Activated CD8-positive, alpha-beta T cell treated with anti-CD3 and anti-CD28 coated beads for 36 hours (primary cell): ENCODE data around the gene ADGRG6. TPM values are rescaled to one million over a fixed set of nuclear protein-coding genes. Genes with fewer than 3 reads are reported as not detected.

Experiments used
- ATAC-seq: fragments of 200-7000 bp; cut with Tn5 transposase; one replicate; pipeline ENCODE4 v1.10.0; 2021; ENCODE audit warnings: mild to moderate bottlenecking, moderate library complexity
- CTCF ChIA-PET: fragments of 350-600 bp; sonication (Branson Sonifier 250); formaldehyde crosslinking; loops from one replicate; lab custom pipeline; 2021; ENCODE audit warnings: antibody characterized with exemption; lab: Charles Lee
- POLR2A ChIA-PET: fragments of 350-600 bp; sonication (Branson Sonifier 250); formaldehyde crosslinking; loops from one replicate; lab custom pipeline; 2021; ENCODE audit warnings: antibody characterized with exemption; lab: Charles Lee
- DNase-seq: peaks from one replicate; pipeline ENCODE4 v3.0.0-alpha.2; 2020
- H3K27ac Mint-ChIP-seq: one replicate; pipeline ENCODE4 v1.8.0; 2021; ENCODE audit warnings: mild to moderate bottlenecking, mixed read lengths
- H3K27me3 Mint-ChIP-seq: one replicate; pipeline ENCODE4 v1.8.0; 2021; ENCODE audit warnings: mixed read lengths
- H3K36me3 Mint-ChIP-seq: one replicate; pipeline ENCODE4 v1.8.0; 2021; ENCODE audit warnings: low read depth, mixed read lengths
- H3K4me1 Mint-ChIP-seq: one replicate; pipeline ENCODE4 v1.8.0; 2021; ENCODE audit warnings: low read depth, mixed read lengths
- H3K4me3 Mint-ChIP-seq: one replicate; pipeline ENCODE4 v1.8.0; 2021; ENCODE audit warnings: mild to moderate bottlenecking, moderate library complexity, mixed read lengths
- H3K9me3 Mint-ChIP-seq: one replicate; pipeline ENCODE4 v1.8.0; 2021; ENCODE audit warnings: mixed read lengths
- CTCF ChIP-seq: fragments of 200-600 bp; IDR thresholded peaks from one replicate; pipeline ENCODE4 v1.8.0; 2022; ENCODE audit warnings: antibody characterized with exemption, mild to moderate bottlenecking
- intact Hi-C: fragments of 100-400 bp; cut with micrococcal nuclease; formaldehyde crosslinking; loops from one replicate; pipeline ENCODE4 v1.10.0; 2022
- total RNA-seq, 2 experiments: library from RNA; stranded (reverse); gene quantifications; one replicate each; pipeline ENCODE4 v1.2.3, GENCODE V29; 2021

Gene ADGRG6
- total RNA-seq: 1 to 10 TPM; 1.3 to 1.5 TPM

GRCh38 chr6:142301651-142302391, at the start of gene ADGRG6:
Gene ADGRG6, plus strand, starts transcription at chr6:142302007. Its CDS starts 323 bp downstream, at chr6:142302330.
- H3K4me1 Mint-ChIP-seq: peaks cover 6% of the 10 kb centered on the region
- CTCF ChIA-PET: interaction anchor here (0.5 to 2.1 kb wide), 10 partner anchors 10 to 170 kb away, joined by 3 to 8 read pairs (median 4); no protein-coding TSS in a partner anchor
- H3K9me3 Mint-ChIP-seq: no peaks in the 10 kb centered on the region
- POLR2A ChIA-PET: interaction anchor here (0.8 to 1.5 kb wide), 2 partner anchors 54 to 93 kb away, joined by 3 to 4 read pairs; no protein-coding TSS in a partner anchor
- intact Hi-C loops: loop anchor here (5.0 kb wide), 1 partner anchor 80 kb away; no protein-coding TSS in a partner anchor
- ATAC-seq (peak; percentile 88), DNase-seq (peak; percentile 65)
- peaks cover 14% of the 10 kb centered on the region for H3K27me3 Mint-ChIP-seq
- peak within 1 kb of the TSS; percentile 76 for H3K4me3 Mint-ChIP-seq
- H3K27ac Mint-ChIP-seq: no peak within 1 kb of the TSS
- no peaks in the 10 kb centered on the region for H3K36me3 Mint-ChIP-seq
- TF ChIP-seq CTCF: peak; percentile 24

GRCh38 chr6:142254513-142254912, 47.3 kb upstream of the ADGRG6 start:
- Mint-ChIP-seq H3K4me1 (peaks cover 4% of the 10 kb centered on the region), H3K9me3 (no peaks in the 10 kb centered on the region), H3K36me3 (no peaks in the 10 kb centered on the region), H3K4me3 (no peak overlapping the region), H3K27me3 (peaks cover 1% of the 10 kb centered on the region), H3K27ac (no peak overlapping the region)
- ATAC-seq: no peak
- POLR2A ChIA-PET: no interaction called here
- no peak for DNase-seq
- CTCF ChIA-PET: interaction anchor here (1.1 to 2.1 kb wide), 3 partner anchors 10 to 106 kb away, joined by 3 to 7 read pairs (median 4); no protein-coding TSS in a partner anchor
- intact Hi-C loops: no loop called here
- no peak for TF ChIP-seq CTCF

- ATAC-seq (no peak), DNase-seq (no peak)
- Mint-ChIP-seq H3K27me3 (peaks cover 1% of the 10 kb centered on the region), H3K36me3 (no peaks in the 10 kb centered on the region), H3K4me3 (no peak overlapping the region), H3K9me3 (no peaks in the 10 kb centered on the region), H3K27ac (no peak overlapping the region), H3K4me1 (peaks cover 4% of the 10 kb centered on the region)
- intact Hi-C loops: no loop called here
- POLR2A ChIA-PET: interaction anchor here (0.8 kb wide), 1 partner anchor 227 kb away, joined by 4 read pairs; no protein-coding TSS in a partner anchor
- TF ChIP-seq CTCF: no peak
- CTCF ChIA-PET: interaction anchor here (1.0 kb wide), 1 partner anchor 48 kb away, joined by 3 read pairs; no protein-coding TSS in a partner anchor
Observed at GRCh38 chr6:142255785-142256184, 46.0 kb upstream of the ADGRG6 start.

- Mint-ChIP-seq H3K4me1 (peaks cover 4% of the 10 kb centered on the region), H3K4me3 (no peak overlapping the region), H3K9me3 (no peaks in the 10 kb centered on the region), H3K27me3 (peaks cover 1% of the 10 kb centered on the region), H3K36me3 (no peaks in the 10 kb centered on the region), H3K27ac (no peak overlapping the region)
- CTCF ChIA-PET: no interaction called here
- no peak for ATAC-seq
- intact Hi-C loops: no loop called here
- TF ChIP-seq CTCF: no peak
- DNase-seq: no peak
- POLR2A ChIA-PET: no interaction called here
Observed at GRCh38 chr6:142258305-142258704, 43.5 kb upstream of the ADGRG6 start.

- Mint-ChIP-seq H3K4me1 (peaks cover 4% of the 10 kb centered on the region), H3K4me3 (no peak overlapping the region), H3K27me3 (peaks cover 1% of the 10 kb centered on the region), H3K9me3 (no peaks in the 10 kb centered on the region), H3K27ac (no peak overlapping the region), H3K36me3 (no peaks in the 10 kb centered on the region)
- intact Hi-C loops: no loop called here
- CTCF ChIA-PET: no interaction called here
- POLR2A ChIA-PET: no interaction called here
- no peak for TF ChIP-seq CTCF
- no peak for DNase-seq
- ATAC-seq: no peak
Observed at GRCh38 chr6:142258757-142259156, 43.0 kb upstream of the ADGRG6 start.
